HUES48 (cell line): ENCODE data around the gene YJEFN3.

Source experiments
- H3K27ac ChIP-seq: one replicate; pipeline ENCODE4 v1.7.0; 2013; ENCODE audit warnings: low read depth, low read length, inconsistent platforms
- H3K27me3 ChIP-seq: 2 replicates; pipeline ENCODE4 v1.6.1; 2013; ENCODE audit warnings: mild to moderate bottlenecking, low read length; ENCODE audit not compliant: control insufficient read depth, insufficient read depth
- H3K36me3 ChIP-seq: 2 replicates; pipeline ENCODE4 v1.6.1; 2013; ENCODE audit warnings: low read length; ENCODE audit not compliant: control insufficient read depth, insufficient read depth
- H3K4me1 ChIP-seq: 2 replicates; pipeline ENCODE4 v1.6.1; 2013; ENCODE audit warnings: mild to moderate bottlenecking, low read length; ENCODE audit not compliant: control insufficient read depth, insufficient read depth
- H3K4me3 ChIP-seq: 2 replicates; pipeline ENCODE4 v1.5.1; 2013; ENCODE audit warnings: mild to moderate bottlenecking, low read depth, low read length
- H3K9ac ChIP-seq: 2 replicates; pipeline ENCODE4 v1.6.1; 2013; ENCODE audit warnings: mild to moderate bottlenecking, low read depth, low read length, moderate library complexity
- H3K9me3 ChIP-seq: 2 replicates; pipeline ENCODE4 v1.6.1; 2013; ENCODE audit warnings: low read length; ENCODE audit not compliant: control insufficient read depth, insufficient read depth

YJEFN3 gene

GRCh38 chr19:19580418-19580817 lies 51.7 kb downstream of the YJEFN3 start:
- Histone ChIP-seq H3K36me3 (no peaks in the 10 kb centered on the region), H3K4me1 (peaks cover 5% of the 10 kb centered on the region), H3K27me3 (no peaks in the 10 kb centered on the region), H3K4me3 (no peak overlapping the region), H3K9ac (no peak overlapping the region), H3K9me3 (no peaks in the 10 kb centered on the region), H3K27ac (no peak overlapping the region)

GRCh38 chr19:19581391-19581790 lies 52.7 kb downstream of the YJEFN3 start:
- Histone ChIP-seq H3K9me3 (no peaks in the 10 kb centered on the region), H3K4me1 (no peaks in the 10 kb centered on the region), H3K4me3 (no peak overlapping the region), H3K9ac (no peak overlapping the region), H3K36me3 (no peaks in the 10 kb centered on the region), H3K27ac (no peak overlapping the region), H3K27me3 (no peaks in the 10 kb centered on the region)

DNA sequence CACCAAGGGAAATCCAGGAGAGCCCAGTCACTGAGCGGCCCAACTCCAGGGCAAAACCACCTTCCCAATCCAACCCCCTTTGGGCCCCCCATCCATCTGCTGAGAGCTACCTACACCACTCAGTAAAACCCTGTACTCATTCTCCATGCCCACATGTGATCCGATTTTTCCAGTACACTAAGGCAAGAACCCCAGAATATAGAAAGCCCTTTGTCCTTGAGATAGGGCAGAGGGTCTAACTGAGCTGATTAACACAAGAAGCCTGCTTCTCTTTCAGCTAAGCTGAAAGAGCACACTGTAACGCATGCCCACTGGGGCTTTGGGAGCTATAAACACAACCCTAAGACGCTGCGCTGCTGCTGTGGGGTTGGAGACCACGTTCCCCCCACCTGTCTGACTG lies 53.8 kb downstream of the YJEFN3 start:
- no peak overlapping the region for H3K9ac ChIP-seq
- no peaks in the 10 kb centered on the region for H3K9me3 ChIP-seq
- no peaks in the 10 kb centered on the region for H3K27me3 ChIP-seq
- H3K4me3 ChIP-seq = no peak overlapping the region
- no peaks in the 10 kb centered on the region for H3K4me1 ChIP-seq
- no peak overlapping the region for H3K27ac ChIP-seq
- H3K36me3 ChIP-seq = no peaks in the 10 kb centered on the region

GRCh38 chr19:19584356-19584755 lies 55.6 kb downstream of the YJEFN3 start:
- H3K9me3 ChIP-seq = no peaks in the 10 kb centered on the region
- H3K9ac ChIP-seq = no peak overlapping the region
- H3K4me3 ChIP-seq = no peak overlapping the region
- no peaks in the 10 kb centered on the region for H3K36me3 ChIP-seq
- H3K27ac ChIP-seq = no peak overlapping the region
- no peaks in the 10 kb centered on the region for H3K4me1 ChIP-seq
- no peaks in the 10 kb centered on the region for H3K27me3 ChIP-seq
